ENCODE data around the gene DOCK1.

The DOCK1 gene

DNA sequence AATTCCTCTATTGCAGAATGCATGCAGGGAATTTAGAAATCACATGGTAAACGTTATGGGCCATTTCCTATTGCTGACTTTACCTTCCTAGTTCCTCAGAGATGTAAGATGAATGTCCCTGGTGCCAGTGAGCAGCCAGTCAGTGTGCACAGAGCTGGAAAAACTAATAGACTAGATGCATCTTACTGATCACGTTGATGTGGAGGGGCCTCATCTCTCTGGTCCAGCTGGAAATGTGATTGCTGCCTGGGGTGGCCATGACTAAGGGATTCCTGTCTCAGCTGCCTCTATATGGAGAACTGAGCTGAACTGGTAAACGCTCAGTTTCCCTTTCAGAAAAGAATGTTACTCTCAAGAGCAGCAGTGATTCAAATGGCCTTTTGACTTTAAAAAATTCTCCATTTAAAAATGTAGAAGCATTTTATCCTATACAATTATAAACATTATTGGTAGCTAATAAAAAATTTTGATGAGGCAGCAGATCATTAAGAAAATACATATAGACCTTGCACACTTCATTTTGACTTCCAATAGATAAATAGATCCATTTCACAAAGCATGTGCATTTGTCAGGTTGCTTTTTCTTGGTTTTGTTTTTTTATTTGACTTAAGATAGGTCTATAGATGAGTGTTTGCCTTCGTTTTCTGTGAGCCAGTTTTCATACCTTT, 371.7 kb downstream of the DOCK1 start:
- no peak overlapping the region for H3K4me3 ChIP-seq (ENCODE audit: severe bottlenecking)
- DNase-seq (ENCODE audit: low spot score) (no peak), ATAC-seq (ENCODE audit: low read depth) (no peak)
- no peaks in the 10 kb centered on the region; the same call in 1 of the 2 replicates for H3K36me3 ChIP-seq (ENCODE audit: low read depth)
- no peak overlapping the region for H3K27ac ChIP-seq (ENCODE audit: poor library complexity, severe bottlenecking)
- H3K27me3 ChIP-seq (ENCODE audit: insufficient read depth, poor library complexity, severe bottlenecking) = no peaks in the 10 kb centered on the region
- H3K9me3 ChIP-seq (ENCODE audit: severe bottlenecking) = no peaks in the 10 kb centered on the region
- TF ChIP-seq, protein P1, sequence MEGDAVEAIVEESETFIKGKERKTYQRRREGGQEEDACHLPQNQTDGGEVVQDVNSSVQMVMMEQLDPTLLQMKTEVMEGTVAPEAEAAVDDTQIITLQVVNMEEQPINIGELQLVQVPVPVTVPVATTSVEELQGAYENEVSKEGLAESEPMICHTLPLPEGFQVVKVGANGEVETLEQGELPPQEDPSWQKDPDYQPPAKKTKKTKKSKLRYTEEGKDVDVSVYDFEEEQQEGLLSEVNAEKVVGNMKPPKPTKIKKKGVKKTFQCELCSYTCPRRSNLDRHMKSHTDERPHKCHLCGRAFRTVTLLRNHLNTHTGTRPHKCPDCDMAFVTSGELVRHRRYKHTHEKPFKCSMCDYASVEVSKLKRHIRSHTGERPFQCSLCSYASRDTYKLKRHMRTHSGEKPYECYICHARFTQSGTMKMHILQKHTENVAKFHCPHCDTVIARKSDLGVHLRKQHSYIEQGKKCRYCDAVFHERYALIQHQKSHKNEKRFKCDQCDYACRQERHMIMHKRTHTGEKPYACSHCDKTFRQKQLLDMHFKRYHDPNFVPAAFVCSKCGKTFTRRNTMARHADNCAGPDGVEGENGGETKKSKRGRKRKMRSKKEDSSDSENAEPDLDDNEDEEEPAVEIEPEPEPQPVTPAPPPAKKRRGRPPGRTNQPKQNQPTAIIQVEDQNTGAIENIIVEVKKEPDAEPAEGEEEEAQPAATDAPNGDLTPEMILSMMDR (IDR thresholded peaks at IDR 0.05; ENCODE audit: poor library complexity, severe bottlenecking) = no peak
- H3K4me1 ChIP-seq (ENCODE audit: insufficient read depth, poor library complexity, severe bottlenecking) = no peaks in the 10 kb centered on the region

DNA sequence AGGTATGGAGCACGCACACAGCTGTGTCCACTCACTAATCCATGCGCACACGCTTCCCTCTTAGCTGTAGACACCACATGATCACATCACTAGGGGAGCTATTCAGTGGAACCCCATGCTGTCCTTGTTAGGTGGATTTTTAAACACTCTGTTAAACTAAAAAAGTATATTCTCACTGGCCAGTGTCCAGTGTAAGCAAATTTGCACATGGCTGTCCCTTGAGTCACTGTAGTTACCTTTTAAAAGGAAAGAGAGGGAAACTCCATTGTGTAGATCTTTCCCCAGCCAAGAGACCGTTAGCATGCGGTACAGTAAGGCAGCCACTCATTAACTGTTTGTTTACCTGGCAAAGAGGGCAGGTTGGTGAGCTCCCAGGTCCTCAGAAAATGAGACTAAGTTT, 372.8 kb downstream of the DOCK1 start:
- Histone ChIP-seq H3K27me3 (ENCODE audit: insufficient read depth, poor library complexity, severe bottlenecking) (no peaks in the 10 kb centered on the region), H3K36me3 (ENCODE audit: low read depth) (no peaks in the 10 kb centered on the region; the same call in 1 of the 2 replicates), H3K4me3 (ENCODE audit: severe bottlenecking) (no peak overlapping the region), H3K4me1 (ENCODE audit: insufficient read depth, poor library complexity, severe bottlenecking) (no peaks in the 10 kb centered on the region), H3K9me3 (ENCODE audit: severe bottlenecking) (no peaks in the 10 kb centered on the region), H3K27ac (ENCODE audit: poor library complexity, severe bottlenecking) (no peak overlapping the region)
- DNase-seq (ENCODE audit: low spot score) = no peak
- no peak for ATAC-seq (ENCODE audit: low read depth)
- TF ChIP-seq, protein P1 (IDR thresholded peaks at IDR 0.05; ENCODE audit: poor library complexity, severe bottlenecking) = no peak

DNA sequence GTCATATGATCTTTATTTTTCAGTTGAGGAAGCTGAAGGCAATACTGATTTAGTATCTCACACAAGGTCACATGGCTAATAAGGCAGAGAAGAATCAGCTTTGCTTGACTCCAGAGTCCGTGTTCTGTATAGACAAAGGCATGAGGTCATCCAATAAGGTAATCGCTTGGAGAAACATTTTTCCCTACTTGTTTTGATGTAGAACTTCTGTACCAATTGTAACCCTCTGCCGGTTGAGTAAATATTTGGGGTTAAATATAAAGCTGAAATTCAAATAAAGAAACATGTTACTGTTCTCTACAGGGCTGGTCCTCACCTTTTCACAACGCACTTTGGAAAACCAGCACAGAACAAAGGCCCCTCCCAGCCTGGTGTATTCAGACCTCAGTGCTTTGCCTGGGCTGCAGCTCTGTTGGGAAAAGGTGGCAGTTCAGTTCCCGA, 374.1 kb downstream of the DOCK1 start:
- TF ChIP-seq, protein P1 (IDR thresholded peaks at IDR 0.05; ENCODE audit: poor library complexity, severe bottlenecking) = no peak
- no peak for DNase-seq (ENCODE audit: low spot score)
- Histone ChIP-seq H3K27ac (ENCODE audit: poor library complexity, severe bottlenecking) (no peak overlapping the region), H3K36me3 (ENCODE audit: low read depth) (no peaks in the 10 kb centered on the region; the same call in 1 of the 2 replicates), H3K4me3 (ENCODE audit: severe bottlenecking) (no peak overlapping the region), H3K27me3 (ENCODE audit: insufficient read depth, poor library complexity, severe bottlenecking) (no peaks in the 10 kb centered on the region), H3K9me3 (ENCODE audit: severe bottlenecking) (no peaks in the 10 kb centered on the region), H3K4me1 (ENCODE audit: insufficient read depth, poor library complexity, severe bottlenecking) (no peaks in the 10 kb centered on the region)
- ATAC-seq (ENCODE audit: low read depth) = no peak

DNA sequence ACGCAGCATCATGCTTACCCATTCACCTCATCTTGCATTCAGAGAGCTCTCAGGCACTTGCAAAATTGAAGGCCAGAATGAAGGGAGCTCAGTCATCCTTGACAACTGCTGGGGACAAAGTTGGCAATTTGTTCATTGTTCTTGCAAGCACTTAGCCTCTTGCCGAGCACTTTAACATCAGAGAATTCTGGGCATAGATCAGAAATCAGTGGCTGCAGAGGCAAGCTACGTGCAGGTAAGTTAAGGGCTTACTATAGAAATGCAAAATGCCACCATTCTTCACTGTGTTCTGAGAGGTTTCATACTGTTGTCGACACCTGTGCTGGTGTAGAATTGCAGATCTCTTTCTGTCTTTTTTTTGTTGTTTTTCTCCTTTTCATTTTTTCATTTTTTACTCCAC, 375.2 kb downstream of the DOCK1 start:
- no peak for DNase-seq (ENCODE audit: low spot score)

More for the DNA sequence above, 375.2 kb downstream of the DOCK1 start:
- no peak overlapping the region for H3K27ac ChIP-seq (ENCODE audit: poor library complexity, severe bottlenecking)
- no peaks in the 10 kb centered on the region; the same call in 1 of the 2 replicates for H3K36me3 ChIP-seq (ENCODE audit: low read depth)
- TF ChIP-seq, protein P1 (IDR thresholded peaks at IDR 0.05; ENCODE audit: poor library complexity, severe bottlenecking) = no peak
- no peaks in the 10 kb centered on the region for H3K9me3 ChIP-seq (ENCODE audit: severe bottlenecking)
- no peak for ATAC-seq (ENCODE audit: low read depth)
- H3K27me3 ChIP-seq (ENCODE audit: insufficient read depth, poor library complexity, severe bottlenecking) = no peaks in the 10 kb centered on the region
- H3K4me3 ChIP-seq (ENCODE audit: severe bottlenecking) = no peak overlapping the region
- no peaks in the 10 kb centered on the region for H3K4me1 ChIP-seq (ENCODE audit: insufficient read depth, poor library complexity, severe bottlenecking)

Data from RWPE2 (cell line).